Breast epithelium (tissue), 3 donors: ENCODE measurements around the gene OR6B2.

Experiments used
- CTCF ChIP-seq, 3 donors: fragments of 450-650 bp; IDR thresholded peaks; one replicate each; pipeline ENCODE4 v1.5.1; 2016 to 2017; ENCODE audit warnings: antibody characterized with exemption in 3 of 3, mild to moderate bottlenecking in 3 of 3, moderate library complexity in 3 of 3
- POLR2A ChIP-seq: fragments of 450-650 bp; IDR thresholded peaks from one replicate; pipeline ENCODE4 v1.6.1; 2016; ENCODE audit warnings: antibody characterized with exemption, mild to moderate bottlenecking, moderate library complexity

GRCh38 chr2:240041363-240041762 lies 11.1 kb upstream of the OR6B2 start:
- TF ChIP-seq CTCF (IDR thresholded peaks at IDR 0.05) (no peak), POLR2A (no peak)
